Retina (tissue), 1 donor: ENCODE results near the gene ABI2.

ENCODE experiments used
- DNase-seq: peaks from one replicate; pipeline ENCODE4 v3.0.0-alpha.2; 2016

ABI2 gene

DNA sequence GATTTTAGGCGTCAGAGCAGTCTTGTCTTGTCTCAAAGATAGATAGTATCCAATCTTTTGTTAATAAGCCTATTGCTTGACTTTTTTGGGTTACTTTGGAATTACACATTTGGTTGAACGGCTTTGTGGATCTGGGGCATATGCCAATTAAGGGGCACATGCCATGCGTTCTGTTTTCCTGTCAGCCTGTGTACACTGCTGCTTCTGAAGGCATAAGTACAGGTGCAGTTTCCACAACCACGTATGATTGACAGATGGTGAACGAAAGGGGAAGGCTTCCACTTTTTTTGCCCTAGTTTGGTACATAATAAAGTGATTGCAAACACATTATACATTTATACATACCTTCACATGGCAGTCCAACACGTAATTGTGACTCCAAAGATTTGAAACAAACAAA lies 104.6 kb downstream of the ABI2 start:
- no peak for DNase-seq

DNA sequence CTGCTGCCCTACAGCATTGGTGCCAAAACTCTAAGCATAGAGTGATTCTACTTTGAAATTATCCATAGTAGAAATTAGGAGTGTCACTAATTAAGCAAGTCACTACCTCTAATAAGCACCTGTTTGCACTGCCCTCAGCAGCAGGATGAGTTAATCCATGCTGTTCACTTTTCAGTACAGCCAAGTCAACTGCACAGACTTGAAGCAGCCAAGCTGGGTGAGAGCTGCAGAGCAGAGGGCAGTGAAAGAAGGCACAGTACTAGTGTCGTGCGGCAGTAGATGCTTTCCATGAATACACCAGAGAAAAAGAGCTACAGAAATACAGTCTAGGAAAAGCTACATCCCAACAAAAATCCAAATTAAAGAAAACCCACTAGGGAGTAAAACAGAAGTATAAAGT lies 108.3 kb downstream of the ABI2 start:
- no peak for DNase-seq

DNA sequence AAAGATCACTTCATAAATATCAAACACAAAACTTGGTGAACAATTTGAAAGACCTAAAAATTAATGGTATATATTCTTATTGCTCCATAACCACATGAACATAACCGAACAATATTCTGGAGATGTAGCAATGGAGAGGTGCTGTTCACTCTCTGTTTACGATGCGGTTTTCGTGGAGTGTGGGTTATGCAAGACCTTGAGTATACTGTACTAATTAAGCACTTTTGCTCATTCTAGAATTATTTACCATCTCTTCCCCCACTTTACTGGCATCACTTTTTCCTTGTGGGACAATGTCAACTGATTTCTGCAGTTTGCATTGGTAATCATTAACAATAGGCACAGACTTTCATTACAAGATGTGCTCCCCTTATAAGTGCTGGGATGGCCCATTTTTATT lies 109.3 kb downstream of the ABI2 start:
- DNase-seq: no peak

DNA sequence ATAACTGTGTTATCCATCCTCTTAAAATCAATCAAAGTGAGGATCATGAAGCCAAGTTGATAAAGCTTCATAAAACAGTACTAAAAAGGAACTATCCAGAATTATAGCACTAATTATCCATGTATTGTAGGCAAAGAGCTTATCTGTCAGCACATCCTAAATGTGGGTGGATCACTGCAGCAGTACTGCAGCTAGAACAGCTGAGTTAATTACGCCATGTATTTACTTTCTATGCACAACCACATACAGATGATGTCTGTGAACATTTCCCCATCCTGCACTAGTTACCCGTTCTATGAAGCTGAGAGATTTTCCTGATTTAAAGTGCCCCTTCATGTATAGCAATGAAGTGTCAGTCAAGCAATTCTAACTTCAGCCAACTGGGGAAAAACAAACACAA lies 110.3 kb downstream of the ABI2 start:
- no peak for DNase-seq

DNA sequence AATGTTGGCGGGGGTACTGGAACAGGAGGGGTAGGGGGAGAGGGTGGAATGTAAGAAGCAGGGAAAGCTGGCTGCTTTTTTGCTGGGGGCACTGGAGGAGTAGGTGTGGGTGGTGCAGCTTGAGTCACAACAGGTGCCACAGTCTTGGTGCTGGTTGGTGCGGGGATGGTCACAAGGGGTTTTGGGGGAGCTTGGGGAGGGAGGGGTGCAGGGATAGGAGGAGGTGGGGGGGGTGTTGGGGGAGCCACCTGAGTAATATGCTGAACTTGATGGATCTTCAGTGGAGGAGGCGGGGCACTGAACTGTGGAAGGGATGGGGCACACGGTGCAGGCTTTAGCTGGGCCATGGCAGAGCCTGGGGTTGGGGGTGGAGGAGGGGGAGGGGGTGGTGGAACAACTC lies 112.5 kb downstream of the ABI2 start:
- DNase-seq: no peak

DNA sequence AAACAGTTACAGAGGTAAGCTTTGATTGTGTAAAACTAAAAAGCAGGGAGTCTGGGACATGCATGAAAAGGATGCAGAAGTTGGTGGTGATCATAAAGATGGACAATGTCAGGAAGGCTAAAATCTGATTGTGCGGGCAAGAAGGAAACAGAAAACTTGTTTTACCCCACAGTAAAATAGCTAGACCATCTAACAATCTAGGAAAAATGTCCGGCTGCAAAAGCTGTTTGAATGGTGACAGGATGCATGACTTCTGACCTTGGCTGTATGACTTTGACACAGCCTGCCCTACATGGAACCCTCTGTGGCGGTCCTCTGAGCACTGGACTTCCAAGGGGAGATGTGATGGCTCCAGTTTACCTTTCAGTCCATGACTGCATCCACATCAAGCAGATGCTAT lies 113.3 kb downstream of the ABI2 start:
- DNase-seq: no peak

DNA sequence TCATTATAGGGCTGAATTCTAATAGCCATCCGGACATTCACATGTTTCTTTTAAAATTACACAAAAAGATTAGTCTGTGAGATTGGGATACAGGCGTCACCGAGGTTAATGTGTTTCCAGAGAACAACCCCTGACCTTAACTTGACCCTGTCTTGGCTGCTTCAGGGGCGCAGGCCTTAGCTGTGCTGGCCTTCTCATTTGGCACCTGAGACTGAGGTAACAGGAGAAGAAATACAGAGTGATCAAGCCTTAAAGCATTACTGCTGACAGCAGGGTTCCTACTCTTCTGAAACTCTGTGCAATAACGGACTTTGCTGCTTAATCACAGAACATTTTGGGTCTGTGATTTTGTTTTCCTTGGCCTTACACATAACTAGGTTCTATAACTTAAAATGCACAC lies 114.3 kb downstream of the ABI2 start:
- no peak for DNase-seq

DNA sequence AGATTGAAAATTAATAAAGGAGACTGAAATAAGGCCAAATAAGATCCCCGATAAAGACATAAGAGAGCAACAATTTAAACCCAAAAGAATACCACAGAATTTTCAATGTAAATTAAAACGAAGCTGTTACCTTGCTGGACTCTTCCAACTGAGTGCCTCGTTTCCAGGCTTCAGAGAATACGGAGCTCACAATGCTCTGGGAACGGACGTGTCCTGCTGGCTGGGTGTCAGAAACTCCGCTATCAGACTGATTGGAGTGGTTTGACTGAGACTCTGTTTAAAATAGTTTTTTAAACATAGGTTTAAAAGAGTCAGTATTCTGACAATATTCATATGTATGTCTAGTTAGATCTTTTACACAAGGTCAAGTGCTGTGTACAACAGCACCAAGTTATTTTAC lies 116.5 kb downstream of the ABI2 start:
- DNase-seq: no peak

DNA sequence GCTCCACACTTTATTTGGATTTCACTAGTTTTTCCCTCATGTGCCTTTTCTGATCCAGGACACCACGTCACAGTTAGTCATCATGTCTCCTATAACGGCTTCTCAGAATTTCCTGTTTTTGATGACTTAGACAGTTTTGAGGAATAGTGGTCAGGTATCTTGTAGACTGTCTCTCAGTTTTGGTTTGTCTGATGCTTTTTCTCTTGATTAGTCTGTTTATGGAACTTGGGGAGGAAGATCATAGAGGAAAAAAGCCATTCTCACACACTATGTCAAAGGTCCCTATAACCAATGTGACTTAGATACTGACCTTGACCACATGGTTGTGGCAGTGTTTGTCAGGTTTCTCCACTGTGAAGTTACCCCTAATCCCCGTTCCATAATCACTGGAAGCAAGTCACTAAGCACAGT lies 117.9 kb downstream of the ABI2 start:
- DNase-seq: no peak

DNA sequence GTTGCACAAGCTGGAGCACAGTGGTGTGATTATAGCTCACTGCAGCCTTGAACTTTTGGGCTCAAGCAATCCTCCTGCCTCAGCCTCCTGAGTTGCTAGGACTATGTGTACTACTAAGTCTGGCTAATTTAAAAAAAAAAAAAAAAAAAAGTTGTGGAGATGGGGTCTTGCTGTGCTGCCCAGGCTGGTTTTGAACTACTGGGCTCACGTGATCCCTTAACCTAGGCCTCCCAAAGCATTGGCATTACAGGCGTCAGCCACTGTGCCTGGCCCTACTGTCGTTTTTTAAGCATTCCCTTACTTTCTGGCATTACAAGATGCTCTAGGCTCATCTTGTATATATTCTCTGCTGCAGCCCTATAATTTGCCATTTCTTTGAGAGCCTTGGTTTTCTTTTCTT lies 118.6 kb downstream of the ABI2 start:
- DNase-seq: no peak

DNA sequence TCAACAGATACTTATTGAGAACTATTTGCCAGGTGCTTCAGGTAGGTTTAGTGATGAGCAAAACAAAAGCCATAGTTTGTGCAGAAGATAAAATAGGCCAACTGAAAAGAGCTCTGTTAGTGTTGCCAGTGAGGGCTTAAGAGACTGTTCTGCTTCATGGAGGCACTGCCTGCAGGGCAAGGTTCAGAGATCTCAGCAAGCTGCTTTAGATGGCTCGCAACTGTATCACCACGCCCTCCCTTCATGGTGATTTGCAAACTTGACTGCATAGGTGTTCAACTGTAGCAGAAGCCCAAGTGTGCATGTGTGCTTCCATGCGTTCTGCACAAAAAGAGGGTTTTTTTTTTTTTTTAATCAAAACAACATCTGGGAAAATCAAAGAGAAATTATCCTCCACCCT lies 122.4 kb downstream of the ABI2 start:
- DNase-seq: no peak

DNA sequence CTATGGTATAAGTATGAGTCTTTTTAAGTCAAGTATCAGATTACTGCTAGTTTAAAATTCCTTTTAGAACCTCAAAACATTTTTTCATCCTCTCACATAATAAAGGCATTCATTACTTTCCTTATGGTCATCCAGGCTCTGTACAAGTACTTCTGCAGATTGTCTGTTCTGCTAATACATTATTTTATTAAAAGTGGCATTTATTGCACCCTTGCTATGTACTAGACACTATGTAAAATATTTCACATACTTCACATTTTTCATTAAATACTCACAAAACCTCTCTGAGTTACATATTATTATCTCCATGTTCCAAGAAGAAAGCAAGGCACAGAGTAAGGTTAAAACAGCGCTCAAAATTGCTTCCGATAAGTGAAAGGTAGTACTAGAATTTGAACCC lies 122.8 kb downstream of the ABI2 start:
- DNase-seq: no peak

DNA sequence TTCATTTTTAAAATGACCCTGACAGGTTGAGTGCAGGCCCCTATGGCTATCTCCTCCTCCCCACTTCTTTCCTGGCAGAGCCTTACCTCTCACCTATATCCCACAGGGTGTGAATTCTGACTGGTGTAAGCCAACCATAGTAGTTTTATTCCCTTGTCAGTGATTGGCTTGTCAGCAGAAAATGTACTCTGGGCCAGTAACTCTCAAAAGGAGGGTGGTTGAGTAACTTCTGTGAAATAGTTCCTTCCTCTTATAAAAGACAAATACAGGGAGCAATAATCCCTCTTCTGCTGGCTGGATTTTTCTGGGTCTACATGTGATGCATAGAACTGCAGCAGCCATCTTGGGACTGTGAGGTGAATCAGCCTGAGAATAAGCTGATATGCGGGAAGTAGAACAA lies 123.5 kb downstream of the ABI2 start:
- DNase-seq: no peak

DNA sequence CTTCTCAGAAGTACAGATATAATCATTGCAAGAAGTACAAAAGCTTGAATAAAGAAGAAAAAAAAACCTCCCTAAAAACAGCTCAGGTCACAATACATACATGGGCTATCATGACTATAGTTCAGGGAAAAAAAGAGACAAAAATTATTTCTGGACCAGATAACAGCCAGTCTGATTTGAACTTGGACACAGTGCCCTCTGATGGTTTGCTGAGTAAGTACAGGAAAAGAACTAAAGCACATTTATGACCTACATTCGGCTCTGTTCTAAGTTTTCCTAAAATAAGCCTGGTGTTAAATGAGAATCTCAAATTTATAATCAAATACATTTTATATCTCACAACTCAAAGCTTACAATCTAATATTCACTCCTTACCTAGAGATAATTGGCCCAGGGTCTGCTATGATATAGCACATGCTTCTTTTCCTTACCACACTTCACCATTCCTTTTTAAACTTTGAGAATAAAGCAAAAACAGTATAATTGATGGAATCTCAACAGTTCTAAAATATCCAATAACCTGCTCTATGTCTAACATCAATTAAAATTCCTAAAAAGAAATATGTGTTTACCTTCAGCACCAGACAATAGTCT lies 125.8 kb downstream of the ABI2 start:
- DNase-seq: peak; percentile 36

DNA sequence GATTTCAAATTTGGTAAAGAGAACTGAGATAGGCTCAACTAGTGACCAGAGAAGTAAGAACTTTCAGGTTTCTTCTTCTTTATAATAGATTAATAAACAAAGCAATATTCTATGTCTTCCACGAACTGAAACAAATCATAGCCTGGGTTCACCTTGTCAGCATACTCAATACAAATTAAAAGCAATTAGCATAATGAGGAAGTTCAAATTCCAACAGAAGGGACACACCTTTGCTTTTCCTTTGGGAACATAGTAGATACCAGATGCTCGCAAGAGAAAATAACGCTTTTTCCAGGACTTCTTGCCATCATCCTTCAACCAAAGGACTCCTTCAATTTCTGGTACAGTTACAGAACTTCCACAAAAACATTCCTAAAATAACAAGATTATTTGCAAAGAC lies 127.0 kb downstream of the ABI2 start:
- no peak for DNase-seq

DNA sequence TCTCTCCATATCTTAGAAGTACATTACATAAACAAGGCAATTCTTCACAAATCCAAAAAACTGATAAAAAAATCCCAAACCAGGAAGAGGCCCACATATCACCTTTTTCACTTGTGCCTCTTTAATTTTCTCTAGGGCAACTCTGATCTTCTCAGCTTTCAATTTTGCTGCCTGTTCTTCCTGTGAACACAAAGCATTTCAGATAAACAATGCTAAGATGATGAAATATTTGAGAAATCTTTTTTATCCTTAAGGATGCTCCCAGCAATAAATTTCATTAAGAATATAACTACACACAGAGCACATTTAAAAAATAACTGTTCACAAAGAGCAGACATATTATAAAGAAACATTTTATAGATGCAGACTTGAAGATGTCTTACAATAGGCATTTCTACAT lies 133.6 kb downstream of the ABI2 start:
- no peak for DNase-seq

DNA sequence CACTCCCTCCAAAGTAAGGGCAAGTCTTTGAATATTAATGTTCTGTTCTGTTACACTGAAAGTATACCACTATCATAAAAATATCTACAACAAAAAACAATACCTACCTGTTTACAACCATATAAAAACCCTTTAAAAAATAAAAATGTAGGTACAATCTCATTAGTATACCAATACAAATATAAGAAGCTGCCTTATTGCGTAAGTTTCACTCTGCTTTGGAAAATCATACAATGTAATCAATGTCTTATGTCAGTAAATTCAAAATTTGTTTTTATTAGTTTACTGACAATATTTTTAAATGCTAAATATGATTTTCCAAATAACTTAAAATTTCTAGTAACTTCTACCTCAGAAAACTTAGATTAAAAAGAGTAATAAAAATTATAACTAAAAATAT lies 134.1 kb downstream of the ABI2 start:
- no peak for DNase-seq

DNA sequence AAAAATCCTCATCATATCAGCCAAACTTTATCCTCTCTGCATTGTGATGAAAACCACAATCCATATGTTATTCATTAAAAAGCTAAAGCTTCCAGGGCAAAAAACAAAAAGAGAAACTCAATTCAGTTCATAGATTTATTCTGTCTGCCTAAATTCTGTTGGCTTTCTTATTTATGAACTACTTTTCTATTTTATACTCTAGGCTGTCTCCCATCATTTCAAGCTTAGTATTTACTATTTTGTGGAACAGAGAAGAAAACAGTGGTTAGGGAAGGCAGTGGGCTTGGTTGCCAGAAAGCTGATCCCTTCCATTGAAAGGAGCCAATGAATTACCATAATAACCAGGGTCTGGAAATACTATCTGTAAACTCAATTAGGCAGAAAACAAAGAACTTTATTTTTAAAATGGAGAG lies 135.1 kb downstream of the ABI2 start:
- no peak for DNase-seq

DNA sequence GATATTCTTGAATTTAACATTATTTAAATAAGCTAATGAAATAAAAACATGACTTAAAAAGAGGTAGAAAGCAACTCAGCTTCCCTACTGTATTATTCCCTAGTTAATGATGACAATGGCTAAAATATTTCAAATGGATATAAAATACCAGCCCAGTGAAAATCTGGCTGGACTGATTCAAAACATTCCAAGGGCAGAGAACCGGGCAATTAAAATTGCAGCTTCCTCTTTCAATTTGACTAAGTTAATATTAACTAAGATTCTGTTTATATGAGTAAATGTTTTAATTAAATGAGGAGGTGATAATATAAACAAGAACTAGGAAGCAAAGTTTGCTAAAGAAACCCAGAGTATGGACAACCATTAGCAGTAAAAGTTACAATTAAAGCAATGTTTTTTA lies 141.4 kb downstream of the ABI2 start:
- DNase-seq: no peak

DNA sequence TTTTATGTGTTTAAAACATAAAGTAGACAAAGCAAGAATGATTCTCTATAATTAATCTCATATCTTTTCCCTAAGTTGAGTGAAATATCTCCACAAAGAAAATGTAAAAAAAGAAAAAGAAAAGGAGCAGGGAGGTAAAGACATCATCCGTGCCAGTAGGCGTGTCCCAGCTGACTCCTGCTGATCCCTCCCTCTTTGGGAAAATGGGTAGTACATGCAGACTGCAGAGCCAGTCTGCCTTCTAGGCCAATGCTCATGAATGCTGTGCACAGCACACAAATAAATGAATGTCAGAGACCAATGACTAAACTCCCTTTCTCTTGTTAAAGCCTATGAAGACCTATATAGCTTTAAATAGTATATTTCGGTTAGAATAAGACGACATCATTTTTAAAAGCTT lies 142.2 kb downstream of the ABI2 start:
- no peak for DNase-seq

DNA sequence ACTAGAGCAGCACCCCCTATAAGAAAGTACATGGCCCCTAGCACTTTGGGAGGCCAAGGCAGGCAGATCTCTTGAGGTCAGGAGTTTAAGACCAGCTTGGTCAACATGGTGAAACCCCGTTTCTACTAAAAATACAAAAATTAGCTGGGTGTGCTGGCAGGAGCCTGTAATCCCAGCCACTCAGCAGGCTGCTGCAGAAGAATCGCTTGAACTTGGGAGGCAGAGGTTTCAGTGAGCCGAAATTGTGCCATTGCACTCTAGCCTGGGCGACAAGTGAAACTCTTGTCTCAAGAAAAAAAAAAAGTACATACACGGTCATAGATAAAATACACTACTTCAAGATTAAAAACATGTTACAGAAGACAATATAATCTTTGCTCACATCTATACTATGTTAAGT lies 143.1 kb downstream of the ABI2 start:
- DNase-seq: no peak

DNA sequence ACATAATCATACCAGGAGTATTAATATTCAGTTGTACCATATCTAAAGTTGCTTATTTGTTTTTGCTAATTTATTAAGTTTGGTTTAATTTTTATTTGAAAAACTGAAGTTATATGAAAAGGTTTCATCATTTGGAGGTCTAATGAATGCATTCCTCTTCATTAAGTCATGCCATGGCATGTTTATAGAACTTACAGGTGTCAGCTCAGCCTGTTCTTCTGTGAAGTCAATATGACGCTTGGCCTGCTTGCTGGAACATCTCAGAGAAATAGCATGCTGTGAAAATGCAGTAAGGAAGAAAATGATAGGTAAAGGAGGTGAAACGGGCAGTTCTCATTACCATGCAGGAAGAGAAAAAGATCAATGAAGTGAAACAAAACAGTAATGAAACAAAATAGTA lies 148.7 kb downstream of the ABI2 start:
- no peak for DNase-seq

DNA sequence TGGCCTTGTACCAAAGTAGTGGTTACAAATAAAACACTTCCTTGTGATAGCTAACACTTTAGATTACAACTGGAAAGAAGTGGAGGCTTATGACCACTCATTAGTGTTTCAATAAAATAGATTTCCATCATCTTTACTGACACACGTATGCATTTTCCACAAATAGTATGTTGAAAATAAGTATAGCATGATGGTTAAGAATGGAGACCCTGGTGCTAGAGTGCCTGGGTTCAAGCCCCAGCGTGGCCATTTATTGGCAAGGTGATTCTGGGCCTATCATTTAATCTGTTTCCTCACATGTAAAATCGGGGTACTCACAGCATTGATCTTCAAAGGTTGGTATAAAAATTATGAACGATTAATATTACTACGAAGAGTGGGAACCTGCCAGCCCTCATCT lies 152.4 kb downstream of the ABI2 start:
- DNase-seq: no peak

DNA sequence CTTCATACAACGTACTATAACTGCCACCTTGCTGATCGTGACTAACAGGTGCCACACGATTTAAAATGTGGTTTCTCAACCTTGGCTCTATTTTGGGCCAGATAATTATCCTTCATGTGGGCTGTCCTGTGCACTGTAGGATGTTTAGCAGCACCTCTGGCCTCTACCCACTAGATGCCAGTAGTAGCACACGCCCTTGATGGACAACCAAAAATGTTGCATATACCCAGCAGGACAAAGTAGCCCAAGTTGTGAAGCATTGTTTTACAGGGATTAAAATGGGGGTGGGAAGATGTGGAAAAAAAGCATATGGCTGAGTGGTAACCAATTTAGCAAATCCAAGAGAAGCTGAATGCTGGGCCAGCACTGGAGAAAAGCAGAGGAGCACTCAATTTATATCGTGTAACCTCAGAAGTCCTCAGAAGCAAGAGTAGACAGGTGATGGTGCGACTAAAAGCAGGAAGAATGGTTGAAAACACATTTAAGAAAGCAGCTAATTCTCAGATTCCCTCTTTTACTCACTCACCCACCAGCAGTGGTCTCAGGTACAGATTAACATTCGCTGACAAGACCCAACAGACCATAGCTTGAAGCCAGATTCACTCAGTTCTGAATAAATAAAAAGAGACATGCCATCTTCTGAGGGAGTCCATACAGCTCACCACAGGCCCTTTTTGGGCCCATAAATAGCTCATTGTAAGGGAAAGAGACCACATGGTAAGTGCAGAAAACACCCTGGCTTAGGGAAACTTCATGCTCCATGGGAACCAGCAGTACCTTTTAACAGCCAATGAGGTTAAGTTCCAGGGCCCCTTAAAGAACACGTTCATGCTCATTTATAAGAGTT lies 156.3 kb downstream of the ABI2 start:
- peak; percentile 17 for DNase-seq

DNA sequence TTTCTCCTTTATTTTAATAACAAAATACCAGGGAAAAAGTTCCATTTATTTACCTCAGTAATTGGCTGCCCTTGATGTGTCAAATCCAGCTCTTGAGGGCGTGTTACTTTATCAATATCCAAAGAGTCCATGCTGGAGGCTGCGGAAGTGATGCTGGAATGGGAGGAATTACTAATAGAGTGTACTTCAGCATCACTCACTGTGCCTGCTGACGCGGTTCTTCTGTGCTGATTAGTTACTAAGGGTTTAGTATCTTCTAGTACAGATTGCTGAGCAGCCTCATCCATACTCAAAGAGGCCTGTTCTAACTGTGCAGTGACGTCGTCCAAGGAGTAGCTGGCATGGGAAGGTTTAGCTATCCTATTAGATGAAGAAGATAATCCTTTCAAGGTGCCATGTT lies 161.3 kb downstream of the ABI2 start:
- no peak for DNase-seq
